Rectal smooth muscle tissue (tissue), 1 donor: Measurements from ENCODE around the gene ANKRD34C.
"Not testable (repeated sequence)": the region's sequence is repeated elsewhere in the genome, so short reads cannot be mapped to it uniquely, and the experiment has no call there.

Experiments
- H3K27ac ChIP-seq: one replicate; pipeline ENCODE4 v1.7.0; 2013; ENCODE audit warnings: low read depth, low read length, inconsistent platforms
- H3K27me3 ChIP-seq: one replicate; pipeline ENCODE4 v1.7.0; 2013; ENCODE audit warnings: low read length; ENCODE audit not compliant: control insufficient read depth, insufficient read depth
- H3K36me3 ChIP-seq: one replicate; pipeline ENCODE4 v1.7.0; 2013; ENCODE audit warnings: low read length; ENCODE audit not compliant: control insufficient read depth, insufficient read depth
- H3K4me1 ChIP-seq: one replicate; pipeline ENCODE4 v1.7.0; 2013; ENCODE audit warnings: low read length; ENCODE audit not compliant: control insufficient read depth, insufficient read depth
- H3K4me3 ChIP-seq: one replicate; pipeline ENCODE4 v1.7.0; 2013; ENCODE audit warnings: low read length
- H3K9ac ChIP-seq: one replicate; pipeline ENCODE4 v1.7.0; 2013; ENCODE audit warnings: low read length

The ANKRD34C gene

GRCh38 chr15:79315623-79316328 is 33.3 kb downstream of the ANKRD34C start:
- H3K4me1 ChIP-seq: no peaks in the 10 kb centered on the region
- H3K27me3 ChIP-seq: no peaks in the 10 kb centered on the region
- peaks cover 8% of the 10 kb centered on the region for H3K36me3 ChIP-seq
- no peak overlapping the region for H3K9ac ChIP-seq
- H3K4me3 ChIP-seq: no peak overlapping the region
- no peak overlapping the region for H3K27ac ChIP-seq

DNA sequence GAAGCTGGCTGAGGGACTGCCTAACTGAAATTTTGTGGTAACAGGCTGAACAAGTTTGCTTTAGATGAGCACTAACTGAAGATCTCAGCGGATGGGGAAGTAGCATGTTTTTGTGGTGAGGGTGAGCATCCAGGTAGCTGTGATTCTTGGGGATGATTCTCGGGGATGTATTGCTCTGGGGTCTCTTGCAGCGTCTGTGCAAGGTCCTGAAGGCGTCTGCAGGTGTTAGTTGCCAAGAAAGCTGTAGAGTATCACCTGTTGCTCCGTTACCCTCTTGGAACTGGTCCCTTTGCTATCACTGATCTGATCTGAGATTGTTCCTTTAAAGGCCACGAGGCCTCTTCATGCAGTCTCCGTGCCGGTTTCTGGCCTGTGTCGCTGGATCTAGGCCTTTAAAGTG is 34.3 kb downstream of the ANKRD34C start:
- Histone ChIP-seq H3K27ac (no peak overlapping the region), H3K27me3 (no peaks in the 10 kb centered on the region), H3K36me3 (peaks cover 8% of the 10 kb centered on the region), H3K9ac (no peak overlapping the region), H3K4me3 (no peak overlapping the region), H3K4me1 (no peaks in the 10 kb centered on the region)

GRCh38 chr15:79319973-79320372 is 37.5 kb downstream of the ANKRD34C start:
- not testable (repeated sequence) for H3K4me3 ChIP-seq, H3K27ac ChIP-seq, H3K9ac ChIP-seq, H3K4me1 ChIP-seq, H3K27me3 ChIP-seq
- peaks cover 11% of the 10 kb centered on the region for H3K36me3 ChIP-seq

DNA sequence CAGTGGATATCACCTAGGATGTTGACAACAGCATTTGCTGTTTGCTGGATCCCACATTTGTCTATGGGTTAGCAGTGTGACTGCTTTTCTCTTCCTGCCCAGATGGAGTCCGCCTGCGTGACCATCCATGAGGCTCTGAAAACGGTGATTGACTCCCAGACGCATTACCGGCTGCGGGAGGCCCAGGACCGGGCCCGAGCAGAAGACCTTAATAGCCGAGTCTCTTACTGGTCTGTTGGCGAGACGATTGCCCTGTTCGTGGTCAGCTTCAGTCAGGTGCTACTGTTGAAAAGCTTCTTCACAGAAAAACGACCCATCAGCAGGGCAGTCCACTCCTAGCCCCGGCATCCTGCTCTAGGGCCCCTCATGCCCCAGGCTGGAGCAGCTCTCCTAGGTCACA is 39.4 kb downstream of the ANKRD34C start:
- H3K9ac ChIP-seq: no peak overlapping the region
- peaks cover 11% of the 10 kb centered on the region for H3K36me3 ChIP-seq
- no peak overlapping the region for H3K27ac ChIP-seq
- no peak overlapping the region for H3K4me3 ChIP-seq
- no peaks in the 10 kb centered on the region for H3K27me3 ChIP-seq
- H3K4me1 ChIP-seq: no peaks in the 10 kb centered on the region

DNA sequence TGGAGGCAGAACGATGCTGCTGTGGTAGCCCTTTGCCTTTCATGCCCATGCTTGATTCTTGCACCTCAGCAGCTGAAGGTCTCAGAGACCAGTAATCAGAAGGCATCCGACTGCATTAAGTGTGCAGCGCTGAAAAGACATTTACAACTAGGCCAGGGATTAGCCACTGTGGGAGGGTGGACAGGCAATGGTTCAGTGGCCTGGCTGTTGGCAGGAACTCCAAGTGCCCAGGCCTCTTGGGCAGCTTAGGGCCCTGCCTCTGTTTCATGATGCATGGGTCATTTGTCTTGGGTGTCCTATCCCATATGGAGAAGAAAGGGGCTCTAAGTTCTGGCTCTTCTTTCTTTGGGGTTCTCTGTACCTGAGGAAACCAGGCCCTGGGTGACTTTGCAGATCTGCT is 39.8 kb downstream of the ANKRD34C start:
- H3K4me1 ChIP-seq: no peaks in the 10 kb centered on the region
- H3K4me3 ChIP-seq: no peak overlapping the region
- H3K36me3 ChIP-seq: peaks cover 9% of the 10 kb centered on the region

GRCh38 chr15:79322945-79323344 is 40.4 kb downstream of the ANKRD34C start:
- no peak overlapping the region for H3K27ac ChIP-seq
- no peak overlapping the region for H3K4me3 ChIP-seq

More for the DNA sequence above, 39.8 kb downstream of the ANKRD34C start:
- H3K9ac ChIP-seq: no peak overlapping the region
- no peaks in the 10 kb centered on the region for H3K27me3 ChIP-seq
- H3K27ac ChIP-seq: no peak overlapping the region

DNA sequence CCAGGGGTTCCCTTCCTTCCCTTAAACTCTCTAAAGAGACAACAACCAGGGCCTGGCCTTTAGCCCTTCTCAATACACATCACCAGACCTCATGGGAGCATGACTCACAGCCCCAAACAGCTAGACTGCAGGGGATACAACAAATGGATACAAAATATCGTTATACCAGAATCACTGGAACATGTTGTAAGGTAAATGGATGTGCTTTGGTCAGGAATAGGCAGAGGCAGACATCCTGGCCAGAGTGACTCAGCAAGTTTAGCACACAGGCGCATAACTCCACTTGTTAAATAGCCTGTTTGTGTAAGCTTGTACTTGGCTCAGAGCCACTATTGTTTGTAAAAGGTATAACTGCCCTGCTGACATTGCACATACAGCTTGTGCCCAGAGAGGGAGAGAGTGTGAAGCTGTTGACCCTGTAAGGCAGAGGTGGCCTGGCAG is 46.7 kb downstream of the ANKRD34C start:
- Histone ChIP-seq H3K27ac (no peak overlapping the region), H3K4me1 (no peaks in the 10 kb centered on the region), H3K9ac (no peak overlapping the region), H3K27me3 (no peaks in the 10 kb centered on the region), H3K36me3 (no peaks in the 10 kb centered on the region), H3K4me3 (no peak overlapping the region)

More at GRCh38 chr15:79322945-79323344, 40.4 kb downstream of the ANKRD34C start:
- Histone ChIP-seq H3K36me3 (peaks cover 9% of the 10 kb centered on the region), H3K4me1 (no peaks in the 10 kb centered on the region), H3K9ac (no peak overlapping the region), H3K27me3 (no peaks in the 10 kb centered on the region)
